Erythroblast (primary cell): Measurements from ENCODE around the gene SNRPN.
"Not testable (repeated sequence)": the region's sequence is repeated elsewhere in the genome, so short reads cannot be mapped to it uniquely, and the experiment has no call there.

Source experiments
- DNase-seq, 2 experiments: peaks; one replicate each; lab custom pipeline; 2025; lab: John Stamatoyannopoulos, UW
- GATA1 ChIP-seq: IDR thresholded peaks from 2 replicates; pipeline ENCODE4 v1.6.1; 2011; ENCODE audit warnings: low read depth, mild to moderate bottlenecking, control low read depth, low read length, moderate library complexity
- POLR2A ChIP-seq: IDR thresholded peaks from 2 replicates; pipeline ENCODE4 v1.6.1; 2011; ENCODE audit warnings: mild to moderate bottlenecking, low read length

Gene SNRPN

DNA sequence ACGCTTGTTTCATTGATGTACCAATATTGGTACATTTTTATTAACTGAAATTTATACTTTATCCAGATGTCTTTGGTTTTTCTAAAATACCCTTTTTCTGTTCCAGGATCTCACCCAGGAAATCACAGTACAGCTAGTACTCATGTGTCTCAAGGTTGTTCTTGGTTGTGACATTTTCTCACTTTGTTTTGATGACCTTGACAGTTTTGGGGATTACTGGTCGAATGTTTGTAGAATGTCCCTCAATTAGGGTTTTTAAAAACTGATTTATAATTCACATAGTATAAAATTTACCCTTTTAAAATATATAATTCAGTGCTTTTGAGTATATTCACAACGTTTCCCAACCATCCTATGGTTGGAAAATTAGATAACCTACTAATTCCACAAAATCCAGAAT lies 6.3 kb upstream of the SNRPN start:
- TF ChIP-seq POLR2A (no peak), GATA1 (no peak)
- no peak for DNase-seq

DNA sequence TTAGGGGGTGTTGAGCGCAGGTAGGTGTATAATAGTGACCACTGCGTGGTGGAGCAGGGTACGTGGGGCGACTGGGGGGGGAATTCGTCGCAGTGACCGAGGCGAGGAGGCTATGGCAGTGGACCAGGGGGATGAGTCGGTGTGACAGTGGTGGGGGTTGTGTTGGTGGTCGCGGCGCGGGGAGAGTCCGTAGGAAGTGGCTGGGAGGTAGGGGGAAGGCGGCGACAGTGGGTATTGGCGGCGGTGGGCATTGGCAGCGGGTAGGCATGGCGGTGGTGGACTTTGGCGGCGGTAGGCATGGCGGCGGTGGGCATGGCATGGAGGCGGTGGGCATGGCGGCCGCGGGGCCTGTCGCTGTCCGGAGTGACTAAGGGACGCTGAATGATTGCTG lies 739 bp downstream of the SNRPN start:
- no peak for TF ChIP-seq GATA1
- TF ChIP-seq POLR2A: no peak
- peak; percentile 25 to 27 for DNase-seq

DNA sequence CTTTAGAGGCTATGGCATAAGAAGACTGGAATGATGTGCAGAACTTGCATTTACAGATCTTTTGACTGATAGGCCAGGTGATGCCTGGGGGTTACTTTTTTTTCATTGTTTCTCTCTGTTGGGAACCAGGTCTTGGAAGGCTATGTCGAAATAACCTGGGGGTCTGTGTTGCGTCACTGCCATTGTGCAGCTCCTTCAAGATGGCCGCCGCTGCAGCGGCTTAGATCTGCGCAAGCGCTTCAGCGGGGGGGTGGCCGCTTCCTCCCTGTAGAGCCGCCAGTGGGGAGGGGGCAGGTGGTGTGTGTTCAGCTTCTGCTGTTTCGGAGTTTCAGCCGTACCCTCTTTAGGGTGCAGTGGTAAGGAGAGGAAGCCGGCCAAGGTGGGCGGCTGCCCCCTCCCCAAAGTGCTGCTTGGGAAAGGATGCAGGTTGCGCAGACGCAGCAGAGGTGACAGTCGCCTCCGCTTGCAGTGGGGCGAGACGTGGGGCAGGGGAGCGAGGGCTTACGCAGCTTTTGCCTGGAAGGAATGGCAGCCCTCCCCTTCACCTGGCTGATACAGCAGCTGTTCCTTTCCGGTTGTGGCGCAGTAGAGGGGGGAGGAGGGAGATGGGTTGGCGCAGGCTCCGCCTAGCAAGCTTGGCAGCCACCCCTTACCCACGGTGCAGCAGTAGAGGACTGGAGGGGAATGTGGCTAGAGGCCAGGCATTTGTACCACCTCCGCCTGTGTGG lies 1.5 kb downstream of the SNRPN start:
- TF ChIP-seq GATA1 (no peak), POLR2A (peak; percentile 36)
- DNase-seq: peak; percentile 73 to 78

DNA sequence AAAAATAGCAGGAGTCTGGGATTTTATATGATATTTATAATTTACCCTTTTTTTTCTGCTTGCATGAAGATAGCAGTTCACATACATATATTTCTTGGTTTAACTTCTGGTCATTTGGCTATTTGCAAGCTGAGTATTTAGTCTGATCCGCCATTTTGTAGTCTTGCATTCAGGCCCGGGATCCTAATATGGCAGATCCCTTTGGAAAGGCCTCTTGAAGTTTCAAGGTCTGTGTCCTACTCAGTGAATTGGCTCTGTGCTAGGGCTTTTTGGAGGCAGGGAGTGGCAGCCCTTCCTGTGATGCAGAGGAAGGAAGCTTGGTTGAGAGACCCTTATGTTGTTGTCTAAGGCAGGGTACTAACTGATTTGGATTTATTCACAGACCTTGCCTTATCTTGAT lies 2.9 kb downstream of the SNRPN start:
- DNase-seq: no peak
- no peak for TF ChIP-seq POLR2A
- TF ChIP-seq GATA1: no peak

DNA sequence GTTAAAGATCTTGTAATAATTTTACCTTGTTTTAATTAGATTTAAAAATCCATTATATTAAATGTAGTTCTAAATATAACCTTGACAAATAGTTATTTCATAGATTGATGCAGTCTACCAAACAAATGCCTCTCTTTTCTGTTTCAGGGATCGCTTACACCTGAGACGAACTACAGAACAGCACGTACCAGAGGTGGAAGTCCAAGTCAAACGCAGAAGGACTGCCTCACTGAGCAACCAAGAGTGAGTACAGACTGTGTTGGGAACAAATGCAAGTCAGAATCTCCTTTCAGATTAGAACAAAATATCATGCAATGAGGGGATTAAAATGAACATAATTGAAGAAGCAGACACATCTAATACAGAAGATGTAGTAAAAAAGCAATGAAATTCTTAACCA lies 7.2 kb downstream of the SNRPN start:
- TF ChIP-seq POLR2A (no peak), GATA1 (no peak)

DNA sequence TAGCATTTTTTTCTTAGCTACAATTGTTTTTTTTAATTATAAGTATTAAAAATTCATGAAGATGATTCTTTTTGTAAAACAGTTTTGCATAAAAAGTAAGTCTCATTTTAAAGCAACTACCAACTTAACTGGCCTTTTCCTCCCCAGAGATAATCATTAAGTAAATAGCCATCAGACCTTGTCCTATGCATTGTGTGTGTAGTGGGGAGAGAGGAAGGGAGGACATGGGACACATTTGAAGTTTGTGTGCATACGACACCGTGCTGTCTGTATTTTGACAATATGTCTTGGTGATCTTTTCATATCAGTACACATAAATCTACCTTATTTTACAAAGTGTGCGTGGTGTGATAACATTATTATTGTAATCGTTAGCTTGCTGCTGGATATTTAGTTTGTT lies 8.1 kb downstream of the SNRPN start:
- no peak for TF ChIP-seq POLR2A
- TF ChIP-seq GATA1: no peak
- no peak for DNase-seq

More for the DNA sequence above, 7.2 kb downstream of the SNRPN start:
- no peak for DNase-seq

DNA sequence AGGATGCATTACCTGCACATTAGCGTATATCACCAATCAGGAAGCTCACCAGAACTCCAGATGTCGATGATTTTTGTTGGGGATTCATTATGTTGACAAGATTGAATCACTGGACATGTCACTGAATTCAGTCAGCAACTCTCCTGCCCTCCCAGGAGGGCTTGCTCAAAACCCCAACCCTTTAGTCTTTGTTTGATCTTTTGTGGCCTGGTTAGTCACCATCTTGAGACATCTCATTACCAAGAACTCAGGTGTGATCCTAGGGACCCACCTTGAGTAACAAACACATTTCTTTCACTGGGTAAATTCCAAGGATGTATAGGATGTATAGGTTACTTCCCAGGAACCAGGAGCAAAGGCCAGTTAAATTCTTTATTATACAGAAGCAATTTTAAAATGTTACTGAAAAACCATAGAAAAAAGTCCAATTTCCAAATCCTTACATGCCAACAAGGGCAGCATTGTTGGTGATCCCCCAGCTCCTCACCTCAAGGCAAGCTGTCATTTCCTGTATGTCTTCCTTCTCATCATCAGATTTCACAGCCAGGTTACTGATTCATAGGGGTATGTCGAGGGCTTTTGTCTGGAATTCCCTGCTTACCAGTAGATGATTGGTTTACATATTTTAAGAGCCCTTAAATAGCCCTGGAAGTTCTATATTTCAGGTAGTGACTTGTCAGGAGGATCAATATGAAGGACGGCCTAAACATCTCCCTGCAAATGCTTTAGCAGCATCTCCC lies 11.7 kb downstream of the SNRPN start:
- TF ChIP-seq POLR2A: no peak
- no peak for TF ChIP-seq GATA1
- no peak for DNase-seq

DNA sequence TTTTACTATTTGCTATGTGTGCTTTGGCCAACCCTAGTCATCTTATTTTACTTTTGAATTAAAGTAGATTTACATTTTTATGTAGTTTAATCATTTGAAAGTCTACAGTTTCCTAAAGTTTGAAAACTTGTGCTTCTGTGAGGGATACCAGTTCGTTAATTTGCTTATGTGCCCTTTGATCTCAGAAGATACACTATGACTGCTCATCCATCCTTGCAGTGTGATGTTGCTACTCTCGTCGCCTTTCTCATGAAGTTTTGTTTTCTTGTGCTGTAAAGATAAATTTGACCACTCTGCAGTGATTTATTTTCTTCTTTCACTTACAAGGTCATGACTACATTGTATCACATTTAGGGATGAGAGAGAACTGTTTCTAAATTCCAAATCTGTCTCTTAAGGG lies 16.3 kb downstream of the SNRPN start:
- TF ChIP-seq GATA1 (no peak), POLR2A (no peak)
- no peak for DNase-seq

DNA sequence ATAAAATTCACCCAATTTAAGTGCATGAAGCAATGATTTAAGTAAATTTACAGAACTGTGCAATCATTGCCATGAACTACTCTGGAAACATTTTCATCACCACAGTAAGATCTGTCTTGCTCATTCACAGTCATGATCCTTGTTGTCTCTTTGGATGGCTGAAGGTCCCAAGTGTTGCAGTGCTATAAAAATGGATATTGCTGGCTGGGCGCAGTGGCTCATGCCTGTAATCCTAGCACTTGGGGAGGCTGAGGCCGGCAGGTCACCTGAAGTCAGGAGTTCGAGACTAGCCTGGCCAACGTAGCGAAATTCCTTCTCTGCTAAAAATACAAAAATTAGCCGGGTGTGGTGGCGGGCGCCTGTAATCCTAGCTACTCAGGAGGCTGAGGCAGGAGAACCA lies 17.0 kb downstream of the SNRPN start:
- TF ChIP-seq GATA1 (no peak), POLR2A (no peak)

DNA sequence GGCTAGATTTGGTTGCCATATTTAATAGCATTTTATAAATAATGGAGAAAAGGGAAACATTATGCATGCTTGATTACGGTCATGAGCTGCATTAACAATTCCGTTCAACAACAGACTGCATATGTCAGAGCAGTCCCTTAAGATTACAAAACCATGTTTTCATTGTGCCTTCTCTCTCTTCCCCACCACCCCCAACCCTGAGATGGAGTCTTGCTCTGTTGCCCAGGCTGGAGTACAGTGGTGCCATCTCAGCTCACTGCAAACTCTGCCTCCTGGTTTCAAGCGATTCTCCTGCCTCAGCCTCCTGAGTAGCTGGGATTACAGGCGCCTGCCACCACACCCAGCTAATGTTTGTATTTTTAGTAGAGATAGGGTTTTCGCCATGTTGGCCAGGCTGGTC lies 17.9 kb downstream of the SNRPN start:
- DNase-seq: not testable (repeated sequence)

More for the DNA sequence above, 17.0 kb downstream of the SNRPN start:
- DNase-seq: no peak

DNA sequence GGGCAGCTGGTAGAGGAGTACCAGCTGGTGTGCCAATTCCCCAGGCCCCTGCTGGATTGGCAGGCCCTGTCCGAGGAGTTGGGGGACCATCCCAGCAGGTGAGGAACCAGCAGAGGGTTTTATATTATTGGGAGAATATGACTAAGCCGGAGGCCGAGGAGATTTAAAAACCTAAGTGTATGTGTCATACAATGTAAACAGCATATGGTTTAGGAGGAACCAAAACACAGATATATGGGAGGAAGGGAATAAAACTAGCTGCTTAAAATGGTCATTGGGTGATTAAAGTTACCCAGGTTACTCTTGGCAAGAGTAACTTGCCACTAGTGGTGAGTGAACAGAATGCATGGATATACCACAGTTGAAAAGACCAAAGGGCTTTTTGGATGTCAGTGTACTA lies 22.1 kb downstream of the SNRPN start:
- TF ChIP-seq GATA1 (no peak), POLR2A (no peak)
- DNase-seq: no peak

DNA sequence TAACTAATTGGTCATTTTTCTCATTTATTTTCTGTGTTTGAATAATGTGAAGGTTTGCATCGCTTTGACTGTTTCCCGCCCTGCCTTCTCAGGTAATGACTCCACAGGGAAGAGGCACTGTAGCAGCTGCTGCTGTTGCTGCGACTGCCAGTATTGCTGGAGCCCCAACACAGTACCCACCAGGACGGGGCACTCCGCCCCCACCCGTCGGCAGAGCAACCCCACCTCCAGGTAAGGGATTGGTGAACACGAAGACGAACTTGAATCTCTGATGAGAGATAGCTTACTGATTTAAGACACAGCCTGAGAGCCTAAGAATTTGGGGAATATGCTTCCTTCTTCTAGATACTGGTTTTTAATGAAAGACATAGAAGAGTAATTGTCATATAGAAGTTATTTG lies 22.9 kb downstream of the SNRPN start:
- no peak for DNase-seq
- TF ChIP-seq GATA1 (no peak), POLR2A (no peak)

DNA sequence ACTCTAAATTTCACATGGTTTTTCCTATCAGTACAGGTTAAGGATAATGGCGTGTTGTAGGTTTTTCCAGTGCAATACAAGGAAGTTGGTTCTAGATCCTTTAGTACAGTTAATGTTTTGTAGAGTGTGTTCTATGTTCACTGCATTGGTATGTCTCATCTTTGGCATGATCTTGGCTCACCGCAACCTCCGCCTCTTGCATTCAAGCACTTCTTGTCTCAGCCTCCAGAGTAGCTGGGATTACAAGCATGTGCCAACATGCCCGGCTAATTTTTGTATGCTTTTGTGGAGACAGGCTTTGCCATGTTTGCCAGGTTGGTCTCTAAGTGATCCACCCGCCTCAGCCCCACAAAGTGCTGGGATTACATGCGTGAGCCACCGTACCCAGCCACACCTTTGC lies 30.4 kb downstream of the SNRPN start:
- TF ChIP-seq POLR2A: no peak
- no peak for TF ChIP-seq GATA1
- DNase-seq: no peak

DNA sequence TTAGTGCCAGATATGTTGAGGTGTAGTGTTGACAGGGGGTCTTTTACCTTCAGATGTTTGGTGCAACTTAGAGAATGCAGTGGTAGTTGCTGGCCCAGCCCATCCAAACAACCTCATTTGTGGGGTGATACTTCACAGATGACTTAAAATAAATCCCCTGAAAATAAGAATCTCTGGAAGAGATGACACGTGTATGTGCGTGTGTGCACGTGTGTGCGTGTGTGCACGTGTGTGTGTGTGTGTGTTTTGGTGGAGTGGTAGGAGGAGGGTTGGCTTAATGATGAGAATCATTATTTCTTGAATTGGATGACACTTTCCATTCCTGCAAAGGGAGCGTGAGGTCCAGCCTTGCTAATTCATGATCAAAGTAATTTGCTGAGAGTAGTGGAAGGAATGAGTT lies 31.9 kb downstream of the SNRPN start:
- TF ChIP-seq POLR2A: no peak
- TF ChIP-seq GATA1: no peak
- DNase-seq: no peak

DNA sequence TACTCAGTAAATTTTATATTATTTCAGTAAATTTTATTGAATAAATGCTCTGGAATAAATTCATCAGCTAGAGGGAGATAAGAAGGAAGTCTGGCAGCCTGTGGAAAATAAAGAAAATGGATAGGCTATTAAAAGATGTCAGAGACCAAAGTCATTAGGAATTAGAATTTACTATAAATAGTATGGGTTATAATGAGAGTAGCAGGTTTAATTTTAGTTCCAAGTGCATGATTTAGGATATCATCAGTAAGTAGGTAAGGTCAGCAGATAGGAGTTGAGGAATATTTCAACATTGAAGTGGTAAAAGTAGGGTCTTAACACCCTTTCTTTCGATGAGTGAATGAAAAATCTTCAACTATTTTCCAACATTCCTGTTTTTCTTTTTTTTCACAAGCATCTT lies 64.6 kb downstream of the SNRPN start:
- no peak for DNase-seq
- TF ChIP-seq POLR2A (no peak), GATA1 (no peak)
